Kidney glomerular epithelial cell (primary cell): ENCODE results near the gene ALOX12B.
"Not testable (repeated sequence)": the region's sequence is repeated elsewhere in the genome, so short reads cannot be mapped to it uniquely, and the experiment has no call there.

Experiments used
- DNase-seq: peaks from one replicate; lab custom pipeline; 2025; lab: John Stamatoyannopoulos, UW

Gene ALOX12B

DNA sequence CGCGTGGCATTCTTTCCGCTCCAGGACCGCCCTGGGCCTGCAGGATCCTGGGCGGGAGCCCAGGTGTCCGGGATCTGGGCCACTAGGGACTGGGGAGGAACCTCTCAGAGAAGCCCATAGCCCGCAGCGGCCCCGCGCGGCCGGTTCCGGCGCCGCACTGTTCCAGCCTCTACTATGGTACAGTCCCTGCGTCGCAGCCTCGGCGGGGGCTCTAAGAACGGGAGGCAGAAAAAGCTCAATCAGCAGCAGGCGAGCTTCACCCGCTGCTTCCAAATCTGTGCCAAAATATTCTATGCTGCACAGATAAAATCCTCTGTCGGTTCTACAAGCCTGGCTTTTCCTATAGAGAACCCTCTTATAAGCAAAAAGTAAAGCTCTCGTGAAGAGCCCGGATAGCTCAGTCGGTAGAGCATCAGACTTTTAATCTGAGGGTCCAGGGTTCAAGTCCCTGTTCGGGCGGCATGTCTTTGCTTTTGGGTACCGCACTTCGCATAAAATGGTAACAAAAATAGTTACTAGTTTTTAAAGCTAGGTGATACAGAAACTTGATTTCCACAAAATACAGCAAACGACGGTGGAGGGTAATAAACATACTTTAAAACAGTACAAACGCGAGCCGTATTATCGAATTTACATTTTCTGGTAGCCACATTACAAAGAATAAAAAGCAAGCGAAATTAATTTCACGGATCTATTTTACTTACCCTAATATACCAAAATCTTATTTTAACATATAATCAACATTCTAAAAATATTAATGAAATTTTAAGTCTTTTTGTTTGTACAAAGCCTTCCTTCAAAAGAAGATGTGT lies 31.5 kb upstream of the ALOX12B start:
- peak; percentile 82 for DNase-seq

DNA sequence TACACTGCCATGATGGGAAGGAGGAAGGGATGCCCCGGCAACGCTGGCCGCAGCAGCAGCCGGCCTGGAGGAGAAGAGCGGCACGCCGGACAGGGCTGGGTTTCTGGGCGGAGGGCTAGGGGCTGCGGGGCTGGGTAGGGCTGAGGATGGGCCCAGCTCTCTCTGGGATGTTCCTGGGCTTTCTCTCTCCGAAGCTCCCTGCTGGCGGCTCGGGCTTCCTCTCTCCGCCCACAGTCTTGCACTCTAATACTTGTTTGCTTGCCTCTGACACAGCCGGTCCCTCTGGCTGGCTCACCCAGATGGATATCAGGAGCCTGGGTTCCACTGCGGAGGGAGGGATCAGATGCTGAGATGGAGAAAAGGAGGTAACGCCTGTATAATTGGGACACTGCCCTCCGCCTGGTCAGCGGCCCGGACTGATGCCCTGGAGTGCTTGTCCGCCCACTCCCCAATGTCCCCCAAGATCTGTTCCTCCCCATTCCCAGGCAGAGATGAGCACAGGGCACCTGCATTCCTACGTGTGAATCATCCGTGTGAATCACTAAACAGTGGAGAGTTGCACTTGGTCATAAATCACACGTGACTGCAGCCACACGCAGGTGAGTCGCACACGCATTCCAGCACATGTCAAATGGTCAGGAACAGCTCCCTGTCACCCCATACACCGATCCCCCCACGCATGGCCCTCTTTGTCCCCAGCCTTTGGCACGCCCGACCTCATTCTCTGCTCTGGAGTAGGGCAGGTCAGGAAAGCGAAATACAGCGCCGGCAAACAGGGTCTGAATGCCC lies 30.7 kb upstream of the ALOX12B start, which contains the start of gene ALOXE3:
Gene ALOXE3 (minus strand): TSS at position 535 of the 789 bp plus-strand sequence. CDS start 524 bp downstream, at position 11.
- peak; percentile 91 for DNase-seq

DNA sequence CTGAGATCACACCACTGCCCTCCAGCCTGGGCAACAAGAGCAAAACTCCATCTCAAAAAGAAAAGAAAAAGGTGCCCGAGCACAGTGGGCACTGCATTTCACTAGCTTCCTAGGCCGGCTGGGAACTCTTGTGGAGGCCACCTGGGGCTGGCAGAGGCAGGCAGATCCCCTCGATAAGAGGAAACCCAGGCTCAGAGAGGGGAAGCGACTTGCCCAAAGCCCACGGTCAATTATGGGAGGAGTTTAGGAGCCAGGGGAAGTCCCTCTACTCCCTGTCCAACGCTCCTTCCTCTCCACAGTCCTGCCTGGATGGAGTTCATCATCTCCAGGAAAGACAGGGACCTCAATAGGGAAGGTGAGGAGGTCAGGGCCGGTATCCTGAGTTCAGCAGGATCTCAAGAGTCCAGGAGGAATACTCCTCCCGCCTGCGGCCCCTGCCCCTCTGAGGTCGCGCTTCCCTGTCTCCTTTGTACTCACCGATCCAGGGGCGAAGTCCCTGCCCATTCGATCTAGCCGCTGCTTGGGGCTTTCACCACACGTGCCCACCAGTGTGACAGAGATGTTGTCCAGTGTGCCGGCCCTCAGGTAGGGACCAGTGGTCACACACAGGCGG lies 30.0 kb upstream of the ALOX12B start:
- no peak for DNase-seq

DNA sequence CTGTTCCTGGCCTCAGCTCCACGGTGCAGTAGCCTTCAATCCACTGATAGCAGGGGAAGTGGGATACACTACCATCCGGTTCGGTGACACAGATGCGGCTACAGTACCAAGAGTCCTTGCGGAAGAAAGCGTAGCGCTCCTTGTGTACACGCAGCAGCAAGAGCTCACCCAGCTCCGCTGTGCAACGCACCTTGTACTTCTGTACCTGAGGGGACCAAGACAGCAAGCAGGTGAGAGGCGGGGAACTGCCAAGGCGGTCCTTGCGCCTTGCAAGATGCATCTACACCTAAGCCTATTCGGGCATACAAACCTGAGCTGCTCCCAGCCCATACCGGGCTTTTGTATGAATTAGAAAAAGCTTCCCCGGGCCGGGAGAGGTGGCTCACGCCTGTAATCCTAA lies 29.3 kb upstream of the ALOX12B start:
- no peak for DNase-seq

DNA sequence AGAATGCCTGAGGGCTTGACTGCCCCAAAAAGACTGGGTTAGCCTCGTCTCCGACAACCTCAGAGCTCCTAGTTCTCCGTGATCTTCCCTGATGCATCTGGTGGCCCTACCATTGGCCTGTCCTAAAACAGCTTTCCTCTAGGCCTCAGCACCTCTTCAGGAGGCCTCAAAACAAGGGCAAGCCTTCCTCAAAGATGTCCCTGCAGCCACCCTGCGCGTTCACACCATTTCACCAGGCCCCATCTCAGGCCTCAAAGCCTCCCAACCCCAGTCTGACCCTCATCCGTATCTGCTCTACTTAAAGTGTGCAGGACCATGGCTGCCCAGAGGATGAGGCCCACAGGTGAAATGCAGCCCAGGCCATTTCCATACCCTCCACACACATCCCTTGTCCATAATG lies 23.4 kb upstream of the ALOX12B start:
- no peak for DNase-seq

DNA sequence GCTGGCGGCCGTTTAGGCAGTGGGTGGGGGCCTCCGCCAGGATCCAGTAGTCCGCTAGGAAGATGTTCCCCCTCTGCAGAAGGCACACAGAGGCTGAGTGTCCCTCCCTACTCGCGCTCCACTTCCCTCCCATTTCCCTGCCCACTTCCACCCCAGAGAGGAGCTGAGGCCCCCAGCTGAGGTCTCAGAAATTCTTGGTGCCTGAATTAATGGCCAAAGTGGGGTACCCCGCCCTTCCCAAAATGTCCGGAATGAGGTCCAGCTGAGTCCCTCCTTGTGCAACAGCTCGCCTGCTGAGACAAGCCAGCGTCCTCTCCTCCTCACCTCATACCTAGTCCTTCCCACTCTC lies 22.9 kb upstream of the ALOX12B start:
- no peak for DNase-seq

DNA sequence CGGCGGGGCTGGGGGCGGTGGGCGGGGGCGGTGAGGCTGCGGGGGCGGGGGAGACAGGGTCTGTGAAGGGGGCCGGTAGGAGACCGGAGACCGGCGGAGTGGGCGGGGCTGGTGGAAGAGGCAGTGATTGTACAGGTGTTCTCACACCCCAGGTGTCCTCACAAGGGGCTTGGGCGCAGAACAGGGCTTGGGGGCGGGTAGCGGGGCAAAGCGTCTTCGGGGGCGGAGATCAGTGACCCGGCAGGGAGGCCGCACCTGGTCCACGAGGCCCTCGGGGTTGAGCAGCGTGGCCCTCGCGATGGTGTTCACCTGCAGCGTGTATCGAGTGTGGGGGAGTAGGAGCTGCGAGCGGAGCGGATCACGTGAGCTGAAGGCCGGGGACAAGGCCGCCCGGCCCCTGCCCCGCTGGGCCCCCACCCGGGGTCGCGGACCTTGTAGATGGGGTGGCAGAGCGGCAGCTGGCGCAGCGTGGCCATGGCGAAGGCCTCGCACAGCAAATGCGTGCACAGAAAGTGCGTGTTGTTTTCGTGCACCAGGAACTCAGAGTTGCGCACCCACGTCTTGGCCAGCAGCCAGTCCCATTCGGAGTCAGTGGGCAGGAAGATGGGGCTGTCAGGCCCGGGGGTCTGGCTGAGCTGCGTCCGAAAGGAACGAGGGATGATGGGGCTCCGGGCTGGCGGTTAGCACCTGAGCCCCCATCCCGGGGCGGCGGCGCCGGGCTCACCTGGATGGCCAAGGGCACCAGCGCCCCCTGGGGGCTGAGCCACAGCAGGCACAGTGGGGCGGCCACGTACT lies 22.3 kb upstream of the ALOX12B start:
- no peak for DNase-seq

DNA sequence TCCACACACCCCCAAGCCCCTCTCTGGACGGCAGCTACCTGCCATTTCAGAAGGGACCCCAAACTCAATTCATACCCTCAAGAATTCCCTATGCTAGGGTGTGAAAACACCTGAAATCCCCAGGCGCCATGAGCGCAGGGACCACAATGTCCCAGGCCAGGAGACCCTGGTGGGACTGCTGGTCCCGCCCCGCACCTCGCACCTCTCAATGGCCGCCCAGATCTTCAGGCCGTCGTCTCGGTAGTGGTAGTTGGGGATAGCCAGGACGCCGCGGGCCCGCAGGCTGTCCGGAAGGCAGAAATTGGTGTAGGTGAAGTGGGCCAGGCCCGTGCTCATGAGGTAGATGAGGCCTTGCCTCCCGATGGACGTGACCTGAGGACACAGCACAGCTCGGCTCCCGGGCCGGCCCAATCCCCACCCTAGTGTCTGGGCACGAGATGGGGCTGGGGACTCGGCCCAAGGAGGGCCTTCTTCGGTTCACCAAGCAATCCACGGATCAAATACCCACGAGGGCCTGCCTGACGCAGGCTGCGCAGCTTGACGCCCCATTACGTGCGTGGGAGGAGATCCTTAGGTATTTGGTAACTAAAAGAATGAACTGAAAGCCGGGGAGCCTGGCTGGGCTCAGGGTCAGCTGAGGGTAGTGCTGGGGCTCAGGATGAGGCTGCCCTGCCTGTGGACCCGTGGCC lies 21.6 kb upstream of the ALOX12B start:
- no peak for DNase-seq

DNA sequence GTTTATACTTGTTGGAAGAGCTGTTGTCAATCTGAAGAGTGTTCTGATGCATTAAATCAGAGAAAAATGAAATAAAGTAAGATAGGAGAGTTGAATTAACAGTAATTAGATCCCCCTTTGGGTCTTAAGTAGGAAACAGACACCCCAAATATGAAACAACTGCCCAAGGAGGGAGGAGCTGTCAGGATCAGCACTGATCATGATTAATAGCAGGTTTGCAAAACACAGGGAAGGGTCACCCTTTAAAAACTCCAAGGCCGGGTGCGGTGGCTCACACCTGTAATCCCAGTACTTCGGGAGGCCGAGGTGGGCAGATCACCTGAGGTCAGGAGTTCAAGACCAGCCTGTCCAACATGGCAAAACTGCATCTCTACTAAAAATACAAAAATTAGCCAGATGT lies 19.5 kb upstream of the ALOX12B start:
- not testable (repeated sequence) for DNase-seq

DNA sequence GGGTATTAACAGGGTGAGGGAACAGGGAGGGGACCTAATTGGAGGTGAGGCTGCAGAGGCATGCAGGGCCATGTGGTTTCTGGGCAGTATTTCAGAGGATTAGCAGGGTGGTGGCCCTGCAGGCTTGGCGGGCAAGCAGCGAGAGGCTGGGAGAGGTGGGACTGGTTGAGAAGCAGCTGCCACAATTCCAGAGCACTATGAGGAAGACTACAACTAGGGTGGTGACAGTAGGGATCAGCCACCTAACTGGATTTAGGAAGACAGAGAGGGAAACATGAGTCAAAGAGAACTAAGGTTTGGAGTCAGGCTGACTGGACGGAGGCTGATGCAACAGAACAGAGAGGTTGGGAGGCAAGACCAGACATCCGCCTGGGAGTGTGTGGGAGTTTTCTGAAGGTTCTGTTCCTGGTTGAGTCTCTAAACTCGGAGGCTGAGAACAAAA lies 18.5 kb upstream of the ALOX12B start:
- no peak for DNase-seq

DNA sequence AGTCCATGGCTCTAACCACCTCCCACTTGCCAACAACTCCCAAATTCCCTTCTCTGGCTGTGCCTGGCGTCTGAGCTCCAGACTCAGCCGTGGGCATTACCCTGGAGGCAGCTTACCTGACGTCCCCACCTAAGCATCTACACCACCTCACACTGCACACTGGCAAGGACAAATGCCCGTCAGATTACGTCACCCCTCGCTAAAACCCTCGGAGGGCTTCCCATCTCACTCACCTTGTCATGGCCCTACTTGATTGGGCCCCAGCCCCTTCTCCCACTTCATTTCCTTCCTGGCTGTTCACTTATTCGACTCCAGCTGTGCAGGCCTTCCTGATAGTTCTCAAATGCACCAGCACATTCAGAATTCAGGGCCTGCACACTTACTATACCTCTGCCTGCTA lies 17.4 kb upstream of the ALOX12B start:
- DNase-seq, result no peak

DNA sequence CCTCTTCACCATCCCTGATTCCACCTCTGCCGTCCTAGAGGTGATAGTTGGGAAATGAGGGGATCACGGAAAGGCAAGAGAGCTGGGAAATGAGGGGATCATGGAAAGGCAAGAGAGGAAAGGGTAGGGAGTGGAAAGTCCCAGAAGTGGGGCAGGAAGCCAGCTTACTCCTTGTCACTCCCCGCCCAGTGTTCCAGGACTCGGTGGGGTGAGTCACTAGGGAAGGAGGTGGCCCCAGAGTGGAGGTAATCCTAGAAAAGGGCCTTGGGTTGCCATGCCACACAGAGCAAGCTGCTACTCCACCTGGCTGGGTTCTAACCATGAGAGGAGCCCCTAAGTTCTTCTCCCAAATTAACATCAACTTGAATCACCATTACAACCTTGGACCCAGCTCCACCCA lies 16.0 kb upstream of the ALOX12B start:
- no peak for DNase-seq

DNA sequence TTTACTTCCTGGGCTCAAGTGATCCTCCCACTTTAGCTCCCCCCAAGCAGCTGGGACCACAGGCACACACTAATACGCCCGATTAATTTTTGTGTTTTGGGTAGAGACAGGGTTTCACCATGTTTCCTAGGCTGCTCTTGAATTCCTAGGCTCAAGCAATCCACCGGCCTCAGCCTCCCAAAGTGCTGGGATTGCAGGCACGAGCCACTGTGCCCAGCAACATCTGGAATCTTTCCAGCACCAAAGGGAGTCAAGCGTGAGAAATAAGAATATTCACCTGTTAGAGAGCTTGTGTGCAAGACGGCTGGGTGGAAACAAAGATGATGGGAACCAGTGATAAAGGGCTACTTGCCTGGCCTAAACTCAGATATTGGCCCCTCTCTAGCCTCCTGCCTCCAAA lies 14.2 kb upstream of the ALOX12B start:
- no peak for DNase-seq

DNA sequence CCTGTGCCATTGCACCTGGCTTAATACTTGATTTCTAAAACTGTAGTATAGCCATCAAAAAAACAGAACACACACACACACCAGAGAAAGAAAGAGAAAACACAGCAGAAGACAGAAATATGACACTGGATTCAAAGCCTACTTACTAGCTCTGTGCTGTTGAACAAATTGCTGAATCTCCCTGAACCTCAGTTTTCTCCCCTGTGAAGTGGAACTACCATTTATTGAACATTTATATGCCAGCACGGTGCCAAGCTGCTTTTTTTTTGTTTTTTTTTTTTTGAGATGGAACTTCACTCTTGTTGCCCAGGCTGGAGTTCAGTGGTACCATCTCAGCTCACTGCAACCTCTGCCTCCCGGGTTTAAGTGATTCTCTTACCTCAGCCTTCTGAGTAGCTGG lies 13.2 kb upstream of the ALOX12B start:
- DNase-seq, result no peak

DNA sequence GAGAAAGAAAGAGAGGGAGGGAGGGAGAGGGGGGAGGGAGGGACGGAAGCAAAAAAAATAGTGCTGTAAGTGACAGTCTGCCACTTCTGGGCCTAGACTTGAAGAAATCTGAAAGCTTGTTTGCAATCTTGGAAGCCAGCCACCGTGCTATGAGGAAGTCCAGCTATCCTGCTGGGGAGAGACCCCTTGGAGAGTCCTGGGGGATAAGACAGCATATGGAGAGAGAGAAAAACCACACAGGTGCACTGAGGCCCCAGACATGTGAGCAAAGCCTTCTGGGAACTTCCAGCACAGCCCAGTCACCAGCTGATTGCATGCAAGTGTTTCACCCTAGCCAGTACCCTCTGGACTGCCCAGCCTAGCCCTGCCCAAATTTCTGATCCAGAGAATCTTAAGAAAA lies 12.6 kb upstream of the ALOX12B start:
- DNase-seq, result no peak

DNA sequence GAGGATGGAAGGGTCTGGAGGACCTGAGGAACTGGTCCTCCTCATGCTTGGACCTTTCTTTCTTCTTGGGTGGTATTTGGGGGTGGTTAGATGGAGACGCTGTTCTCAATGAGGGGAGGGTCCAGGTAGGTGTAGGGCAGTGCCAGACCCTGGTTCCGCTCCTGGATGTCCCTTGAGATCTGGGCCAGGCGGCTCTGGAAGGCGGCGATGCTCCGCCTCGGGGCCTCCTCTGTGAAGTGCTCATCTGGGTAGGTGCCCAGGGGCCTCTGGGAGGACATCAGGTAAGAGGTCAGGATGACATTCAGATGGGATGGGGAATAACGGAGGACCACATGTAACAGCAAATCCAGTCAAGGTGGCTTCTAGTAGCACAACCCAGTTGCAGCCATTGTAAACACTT lies 9.0 kb upstream of the ALOX12B start:
- no peak for DNase-seq

DNA sequence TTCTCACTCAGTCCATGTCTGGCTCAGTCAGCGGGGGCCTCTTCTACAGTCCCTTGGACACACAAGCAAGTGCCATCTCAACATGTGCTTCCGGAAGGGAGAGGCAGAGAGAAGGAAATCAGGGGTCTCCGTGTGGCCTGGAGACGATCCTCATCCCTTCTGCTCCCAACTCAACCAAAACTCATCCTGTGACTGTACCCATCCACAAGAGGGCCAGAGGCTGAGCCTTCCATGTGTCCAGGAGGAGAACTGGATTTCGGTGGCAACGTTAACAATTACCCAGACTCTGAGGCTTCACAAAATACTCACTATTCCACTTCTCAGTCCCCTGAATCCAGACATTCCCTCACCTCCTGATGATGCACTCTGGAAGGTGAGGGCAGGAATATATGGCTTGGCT lies 7.8 kb upstream of the ALOX12B start:
- DNase-seq, result no peak

DNA sequence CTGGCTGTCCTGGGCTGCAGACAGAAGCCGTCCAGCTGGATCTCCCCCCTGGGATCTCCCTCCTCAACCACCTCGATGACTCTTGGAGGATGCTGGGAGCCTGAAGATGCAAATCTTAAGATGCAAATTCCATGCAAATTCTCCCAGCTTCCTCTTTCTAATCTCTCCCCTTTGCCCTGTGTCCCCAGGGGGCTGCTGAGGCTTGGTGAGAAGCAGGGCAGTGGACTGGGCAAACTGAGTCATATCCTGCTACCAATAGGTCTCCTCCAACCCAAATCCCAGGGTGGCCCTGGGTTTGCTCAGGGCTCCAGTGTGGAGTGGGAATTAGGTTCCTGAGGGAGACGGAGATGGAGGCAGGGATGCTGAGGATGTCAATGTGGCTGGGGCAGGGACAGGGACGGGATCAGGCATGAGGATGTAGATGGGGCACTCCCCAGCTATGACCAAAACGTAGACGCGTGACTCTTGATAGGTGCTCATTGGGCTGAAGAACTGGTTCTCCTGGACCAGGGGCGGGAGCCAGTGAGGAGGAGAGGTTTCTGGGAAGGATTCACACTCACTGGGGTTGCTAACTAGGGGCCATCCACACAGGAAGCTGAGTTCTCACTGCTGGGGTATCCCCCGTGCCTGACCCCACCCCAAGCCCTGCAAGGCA lies 3.6 kb upstream of the ALOX12B start:
- DNase-seq, result no peak

DNA sequence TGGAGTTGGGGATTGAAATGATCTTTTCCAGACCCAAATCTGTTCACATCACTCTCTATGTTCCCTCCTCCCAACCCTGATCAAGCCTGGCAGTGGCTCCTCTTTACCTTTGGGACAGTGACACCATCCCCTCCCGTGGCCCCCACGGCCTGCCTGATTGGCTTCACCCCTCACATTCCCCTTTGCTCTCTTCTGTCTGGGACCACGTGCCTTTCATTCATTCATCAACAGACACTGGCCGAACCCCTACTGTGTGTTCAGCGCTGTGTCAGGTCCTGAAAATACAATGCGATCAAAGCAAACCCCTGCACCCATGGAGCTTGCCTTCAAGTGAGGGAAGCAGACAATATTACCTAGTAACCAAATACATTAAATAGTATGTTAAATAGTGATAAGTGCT lies 2.2 kb upstream of the ALOX12B start:
- DNase-seq, result no peak

DNA sequence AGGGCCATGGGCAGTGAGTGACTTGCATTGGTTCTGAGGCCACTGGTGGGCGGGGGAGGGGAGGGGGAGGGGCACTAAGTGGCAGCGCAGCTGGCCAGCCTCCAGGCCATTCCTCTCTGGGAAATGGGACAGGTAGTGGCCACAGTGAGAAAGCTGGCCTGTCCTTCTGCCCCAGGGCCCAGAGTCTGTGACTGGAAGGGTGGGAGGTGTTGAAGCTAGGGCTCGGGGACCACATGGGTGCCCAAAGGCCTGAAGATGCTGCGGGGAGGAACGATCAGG lies 375 bp upstream of the ALOX12B start:
- no peak for DNase-seq

DNA sequence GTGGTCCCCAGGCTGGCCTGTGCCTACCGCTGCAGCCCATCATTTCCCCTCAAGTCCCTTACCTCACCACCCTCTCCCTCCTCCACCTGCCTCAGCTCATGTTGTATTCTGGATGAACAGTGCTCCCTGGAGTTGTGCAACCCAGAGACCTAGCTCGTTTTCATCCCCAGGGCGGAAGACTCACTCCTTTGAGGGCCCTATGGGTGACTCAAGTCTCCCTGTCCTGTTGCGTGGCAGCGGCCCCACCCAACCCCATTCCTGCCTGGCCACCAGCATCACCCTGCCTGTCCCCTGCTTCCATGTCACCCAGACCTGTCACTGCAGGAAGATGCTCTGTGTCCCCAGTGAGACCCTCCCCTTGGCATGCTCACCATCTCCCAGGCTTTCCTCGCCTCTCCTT lies 3.3 kb downstream of the ALOX12B start:
- no peak for DNase-seq
